Activated gamma-delta T cell (primary cell): ENCODE results near the gene CALN1.
"Not testable (repeated sequence)": the region's sequence is repeated elsewhere in the genome, so short reads cannot be mapped to it uniquely, and the experiment has no call there.

ENCODE experiments used
- DNase-seq: peaks from one replicate; lab custom pipeline; 2025; lab: John Stamatoyannopoulos, UW

Gene CALN1

GRCh38 chr7:72266771-72267170 is 145.4 kb downstream of the CALN1 start:
- no peak for DNase-seq

GRCh38 chr7:72265071-72265904 is 146.8 kb downstream of the CALN1 start:
- DNase-seq, result no peak

- DNase-seq, result no peak
Observed at GRCh38 chr7:72260406-72260805, 151.7 kb downstream of the CALN1 start.

- DNase-seq, result no peak
Observed at GRCh38 chr7:72258074-72258473, 154.1 kb downstream of the CALN1 start.

- no peak for DNase-seq
Observed at GRCh38 chr7:72254455-72254854, 157.7 kb downstream of the CALN1 start.

GRCh38 chr7:72249106-72249505 is 163.0 kb downstream of the CALN1 start:
- DNase-seq, result no peak

GRCh38 chr7:72244826-72245398 is 167.2 kb downstream of the CALN1 start:
- DNase-seq, result no peak

GRCh38 chr7:72243329-72243728 is 168.8 kb downstream of the CALN1 start:
- no peak for DNase-seq

GRCh38 chr7:72235351-72235750 is 176.8 kb downstream of the CALN1 start:
- DNase-seq, result no peak

GRCh38 chr7:72234086-72234485 is 178.1 kb downstream of the CALN1 start:
- DNase-seq, result no peak

- no peak for DNase-seq
Observed at GRCh38 chr7:72230281-72230680, 181.9 kb downstream of the CALN1 start.

GRCh38 chr7:72223351-72223750 is 188.8 kb downstream of the CALN1 start:
- no peak for DNase-seq

- DNase-seq, result no peak
Observed at GRCh38 chr7:72222136-72222535, 190.0 kb downstream of the CALN1 start.

GRCh38 chr7:72219500-72219899 is 192.6 kb downstream of the CALN1 start:
- DNase-seq, result no peak

- no peak for DNase-seq
Observed at GRCh38 chr7:72217151-72217550, 195.0 kb downstream of the CALN1 start.

- DNase-seq, result no peak
Observed at GRCh38 chr7:72213769-72214168, 198.4 kb downstream of the CALN1 start.

GRCh38 chr7:72213081-72213480 is 199.1 kb downstream of the CALN1 start:
- DNase-seq, result no peak

GRCh38 chr7:72211175-72211574 is 201.0 kb downstream of the CALN1 start:
- DNase-seq, result no peak

GRCh38 chr7:72209006-72209405 is 203.1 kb downstream of the CALN1 start:
- DNase-seq, result not testable (repeated sequence)

- no peak for DNase-seq
Observed at GRCh38 chr7:72196176-72196575, 216.0 kb downstream of the CALN1 start.

GRCh38 chr7:72190919-72191318 is 221.2 kb downstream of the CALN1 start:
- DNase-seq, result no peak

- no peak for DNase-seq
Observed at GRCh38 chr7:72190146-72190545, 222.0 kb downstream of the CALN1 start.

- DNase-seq, result no peak
Observed at GRCh38 chr7:72187179-72187578, 225.0 kb downstream of the CALN1 start.

GRCh38 chr7:72183835-72184234 is 228.3 kb downstream of the CALN1 start:
- no peak for DNase-seq
